Hippocampal formation (tissue), 2 donors: ENCODE measurements around the gene MESP2.
"Not testable (repeated sequence)": the region's sequence is repeated elsewhere in the genome, so short reads cannot be mapped to it uniquely, and the experiment has no call there.

Experiments used
- DNase-seq, 2 donors: peaks; one replicate each; lab custom pipeline; 2025; lab: John Stamatoyannopoulos, UW

MESP2 gene

DNA sequence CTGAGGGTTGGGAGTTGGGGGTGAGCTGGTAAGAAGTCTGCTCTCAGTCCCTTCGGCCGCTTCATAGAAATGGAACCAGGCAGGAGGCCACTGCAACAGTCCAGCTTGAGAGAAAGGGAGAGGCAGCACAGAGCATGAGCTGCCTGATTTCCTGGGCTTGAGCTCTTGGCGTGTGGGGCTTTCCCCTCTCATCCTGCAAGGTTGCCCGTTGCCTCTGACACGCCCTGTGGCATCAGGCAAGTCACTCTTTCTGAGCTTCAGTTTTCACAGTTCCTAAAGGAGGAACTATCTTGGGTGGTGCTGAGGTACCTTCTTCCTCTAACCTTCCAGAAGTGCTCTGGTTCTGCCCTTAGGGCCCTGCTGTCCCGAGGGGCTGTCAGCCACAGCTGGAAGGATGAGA is 4.9 kb downstream of the MESP2 start:
- DNase-seq = no peak

DNA sequence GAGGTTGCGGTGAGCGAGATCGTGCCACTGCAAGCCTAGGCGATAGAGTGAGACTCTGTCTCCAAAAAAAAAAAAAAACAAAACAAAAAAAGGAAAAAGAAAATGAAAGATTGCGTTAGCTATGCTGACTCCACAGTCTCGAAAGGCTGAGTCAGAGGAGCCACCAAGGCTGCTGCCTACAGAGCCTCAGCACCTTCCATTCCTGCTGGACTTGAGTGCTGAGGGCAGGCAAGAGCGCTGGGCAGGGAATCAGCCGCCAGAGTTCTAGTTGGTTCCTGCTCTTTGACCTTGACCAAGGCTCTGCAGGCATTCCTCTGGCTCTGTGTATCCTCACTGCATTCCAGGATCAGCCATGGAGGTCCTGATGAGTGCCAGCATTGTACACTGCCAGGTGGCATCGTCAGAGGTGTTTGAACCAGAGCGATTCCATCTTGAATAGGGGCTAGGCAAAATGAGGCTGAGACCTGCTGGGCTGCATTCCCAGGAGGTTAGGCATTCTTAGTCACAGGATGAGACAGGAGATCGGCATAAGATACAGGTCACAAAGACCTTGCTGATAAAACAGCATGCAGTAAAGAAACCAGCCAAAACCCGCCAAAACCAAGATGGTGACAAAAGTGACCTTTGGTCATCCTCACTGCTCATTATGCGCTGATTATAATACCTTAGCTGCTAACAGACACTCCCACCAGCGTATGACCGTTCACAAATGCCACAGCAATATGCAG is 5.9 kb downstream of the MESP2 start:
- DNase-seq = no peak

DNA sequence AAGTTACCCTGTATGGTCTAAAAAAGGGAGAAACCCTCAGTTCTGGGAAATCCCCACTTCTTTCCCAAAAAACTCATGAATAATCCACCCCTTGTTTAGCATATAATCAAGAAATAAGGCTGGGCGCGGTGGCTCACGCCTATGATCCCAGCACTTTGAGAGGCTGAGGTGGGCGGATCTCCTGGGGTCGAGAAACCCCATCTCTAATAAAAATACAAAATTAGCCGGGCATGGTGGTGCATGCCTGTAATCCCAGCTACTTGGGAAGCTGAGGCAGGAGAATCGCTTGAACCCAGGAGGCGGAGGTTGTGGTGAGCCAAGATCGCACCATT is 6.5 kb downstream of the MESP2 start:
- DNase-seq = not testable (repeated sequence)

DNA sequence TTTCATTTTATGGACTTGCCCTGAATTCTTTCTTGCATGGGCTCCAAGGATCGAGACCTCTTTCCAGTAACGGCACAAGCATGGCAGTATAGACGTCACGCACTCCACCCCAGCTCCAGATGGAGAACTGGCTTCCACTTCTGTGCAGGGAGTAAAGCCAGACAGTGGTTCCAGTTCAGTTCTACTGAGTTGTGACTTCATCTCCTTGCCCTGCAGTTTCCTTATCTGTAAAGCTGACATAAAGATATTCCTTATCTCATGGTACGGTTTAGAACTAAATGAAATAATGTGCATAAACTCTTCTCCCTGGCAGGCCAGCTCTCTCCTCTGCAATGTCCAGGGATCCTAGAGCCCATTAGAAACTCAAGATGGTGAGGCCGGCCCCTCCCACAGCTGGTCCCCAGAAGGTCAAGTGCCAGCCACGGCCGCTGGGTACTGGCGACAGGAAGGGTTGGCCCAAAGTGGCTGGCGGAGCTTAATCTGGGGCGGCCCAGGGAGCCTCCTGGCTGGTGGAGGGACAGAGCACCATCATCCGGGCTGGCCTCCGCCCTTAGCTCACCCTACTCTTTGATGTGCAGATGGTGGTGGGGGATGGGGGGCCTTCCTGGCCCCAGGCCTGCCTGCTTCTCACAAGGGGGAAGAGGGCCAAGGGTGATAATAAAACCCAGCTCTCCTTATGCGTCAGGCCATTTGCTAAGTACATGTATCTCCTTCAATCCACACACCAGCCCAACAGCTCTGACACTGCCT is 7.2 kb downstream of the MESP2 start:
- DNase-seq = no peak

DNA sequence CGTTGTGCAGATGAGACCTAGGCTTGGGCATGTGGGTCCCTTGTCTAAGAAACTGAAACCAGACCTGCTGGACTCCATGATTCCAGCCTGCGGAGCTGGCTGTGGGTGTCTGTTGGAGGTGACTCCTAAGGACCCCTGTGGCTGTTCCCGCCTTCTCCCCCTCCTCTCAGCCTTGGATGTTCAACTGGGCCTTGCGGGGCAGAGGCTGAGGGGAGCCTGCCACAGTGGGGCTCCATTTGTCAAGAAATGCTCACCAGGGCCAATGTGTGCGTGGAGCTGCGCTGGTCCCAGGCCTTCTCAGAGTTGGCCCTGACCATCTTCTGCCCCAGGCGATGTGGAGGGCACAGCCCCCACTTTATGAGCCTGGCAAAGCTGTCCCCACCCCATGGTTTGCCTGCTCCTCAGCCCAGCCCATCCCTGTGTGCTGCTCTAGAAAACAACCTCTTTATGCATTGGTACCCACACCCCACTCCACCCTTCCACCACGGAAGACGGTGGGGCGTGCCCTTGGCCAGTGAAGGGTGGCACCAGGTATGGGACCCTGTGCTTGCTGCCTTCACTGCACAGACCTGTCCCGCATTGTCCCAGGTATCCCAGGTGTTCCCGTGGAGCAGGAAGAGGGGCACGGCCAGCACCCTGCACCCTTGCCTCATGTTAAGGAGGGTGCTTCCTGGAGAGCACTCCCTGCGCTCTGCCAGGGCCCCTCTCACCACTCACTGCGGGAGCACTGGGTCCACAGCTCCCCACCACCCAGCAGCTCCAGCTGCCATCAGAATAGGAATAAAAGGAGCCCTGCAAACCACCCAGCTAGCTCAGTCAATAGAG is 7.9 kb downstream of the MESP2 start:
- no peak for DNase-seq

DNA sequence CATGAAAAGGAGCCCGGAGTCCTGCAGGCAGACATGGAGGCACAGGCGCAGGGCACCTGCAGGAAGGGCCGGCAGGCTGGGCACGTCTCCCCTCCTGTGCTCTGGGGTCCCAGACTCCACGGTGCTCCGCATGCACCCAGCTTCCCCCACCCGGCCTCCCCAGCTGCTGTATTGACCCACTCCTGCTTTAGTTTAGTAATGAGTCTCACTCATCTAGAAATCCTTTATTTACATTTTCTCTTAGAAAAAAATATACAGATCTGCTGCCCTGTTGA is 8.5 kb downstream of the MESP2 start:
- no peak for DNase-seq

DNA sequence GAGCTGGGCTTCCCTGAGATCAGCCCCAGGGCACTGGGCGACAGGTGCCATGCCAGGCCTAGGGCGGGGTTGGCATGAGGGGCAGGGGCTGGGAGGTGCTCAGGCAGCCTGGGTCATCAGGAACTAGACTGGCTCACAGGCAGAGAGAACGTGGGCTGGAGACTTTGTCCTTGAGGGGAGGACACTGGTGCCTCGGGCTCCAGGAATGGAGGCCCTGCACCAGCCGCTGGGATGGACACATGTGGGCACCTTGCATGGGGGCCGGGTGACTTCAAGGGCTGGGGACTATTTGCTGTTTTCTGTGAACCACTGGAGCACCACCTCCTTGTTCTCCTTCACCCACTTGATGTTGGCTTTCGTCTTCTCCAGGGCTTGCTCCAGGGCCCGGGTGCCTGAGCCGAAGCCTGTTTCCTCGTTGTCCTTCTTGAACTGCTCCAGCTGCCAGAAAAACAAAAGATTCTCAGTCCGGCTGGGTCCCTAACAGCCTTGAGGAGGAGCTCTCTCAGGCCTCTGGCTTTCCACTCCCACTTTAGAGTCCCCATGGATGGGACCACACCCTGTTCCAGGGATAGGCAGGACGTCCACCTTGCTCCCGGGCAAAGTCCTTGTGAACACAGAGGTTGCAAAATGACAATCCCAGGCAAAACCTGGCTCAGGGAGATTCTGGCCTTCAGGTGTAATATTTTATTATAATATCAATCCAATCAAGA is 9.1 kb downstream of the MESP2 start:
- DNase-seq = no peak

DNA sequence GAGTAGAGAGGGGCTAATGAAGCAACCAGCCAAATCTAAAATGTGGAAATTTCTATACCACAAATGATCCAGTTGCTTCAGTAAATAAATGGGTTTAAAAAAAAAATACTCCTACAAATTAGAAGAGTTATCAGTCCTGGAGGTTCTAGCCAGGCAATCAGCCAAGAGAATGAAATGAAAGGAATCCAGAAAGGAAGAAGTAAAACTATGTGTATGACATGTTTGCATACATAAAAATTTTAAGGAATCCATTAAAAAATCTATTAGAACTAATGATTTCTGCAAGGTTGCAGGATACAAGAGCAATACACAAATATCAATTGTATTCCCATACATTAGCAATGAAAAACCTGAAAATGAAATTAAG is 9.6 kb downstream of the MESP2 start:
- no peak for DNase-seq

DNA sequence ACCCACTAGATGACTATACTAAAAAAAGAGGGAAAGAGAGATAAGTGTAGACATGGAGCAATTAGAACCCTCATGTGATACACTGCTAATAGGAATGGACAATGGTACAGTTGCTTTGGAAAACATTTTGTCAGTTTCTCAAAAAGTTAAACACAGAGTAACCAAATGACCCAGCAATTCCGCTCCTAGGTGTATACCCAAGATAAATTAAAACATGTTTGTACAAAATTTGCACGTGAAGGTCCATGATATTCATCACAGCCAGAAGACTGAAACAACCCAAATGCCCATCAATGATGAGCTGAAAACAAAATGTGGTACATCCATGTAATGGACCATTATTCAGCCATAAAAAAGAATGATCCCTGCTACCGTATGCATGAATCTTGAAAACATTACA is 11.8 kb downstream of the MESP2 start:
- no peak for DNase-seq

DNA sequence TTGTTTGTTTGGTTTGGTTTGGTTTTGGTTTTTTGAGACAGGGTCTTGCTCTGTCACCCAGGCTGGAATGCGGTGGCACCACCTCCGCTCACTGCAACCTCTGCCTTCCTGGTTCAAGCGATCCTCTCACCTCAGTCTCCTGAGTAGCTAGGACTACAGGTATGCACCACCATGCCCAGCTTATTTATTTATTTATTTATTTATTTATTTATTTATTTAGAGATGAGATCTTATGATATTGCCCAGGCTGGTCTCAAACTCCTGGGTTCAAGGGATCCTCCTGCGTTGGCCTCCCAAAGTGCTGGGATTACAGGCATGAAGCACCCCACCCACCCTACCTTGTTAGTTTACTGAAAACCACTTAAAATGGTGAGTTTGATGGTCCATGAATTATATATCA is 12.5 kb downstream of the MESP2 start:
- DNase-seq = not testable (repeated sequence)

DNA sequence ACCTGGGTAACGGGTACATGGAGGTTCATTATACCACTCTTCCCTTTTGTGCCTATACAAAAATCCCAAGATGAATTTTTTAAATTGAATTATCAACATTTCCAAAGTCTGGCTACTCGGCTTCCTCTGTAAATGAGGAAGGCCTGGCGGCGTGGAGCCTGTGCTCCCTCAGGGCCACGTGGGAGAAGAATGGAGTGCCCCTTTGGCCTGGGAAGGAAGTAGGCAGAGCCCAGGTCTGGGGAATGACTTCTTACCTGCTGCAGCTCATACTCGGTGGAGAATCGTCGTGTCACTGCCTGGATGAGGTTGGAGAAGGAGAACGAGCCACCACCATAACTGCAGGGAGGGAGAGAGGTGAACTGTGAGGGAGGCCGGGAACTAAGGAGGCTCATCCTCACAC is 14.1 kb downstream of the MESP2 start:
- no peak for DNase-seq

DNA sequence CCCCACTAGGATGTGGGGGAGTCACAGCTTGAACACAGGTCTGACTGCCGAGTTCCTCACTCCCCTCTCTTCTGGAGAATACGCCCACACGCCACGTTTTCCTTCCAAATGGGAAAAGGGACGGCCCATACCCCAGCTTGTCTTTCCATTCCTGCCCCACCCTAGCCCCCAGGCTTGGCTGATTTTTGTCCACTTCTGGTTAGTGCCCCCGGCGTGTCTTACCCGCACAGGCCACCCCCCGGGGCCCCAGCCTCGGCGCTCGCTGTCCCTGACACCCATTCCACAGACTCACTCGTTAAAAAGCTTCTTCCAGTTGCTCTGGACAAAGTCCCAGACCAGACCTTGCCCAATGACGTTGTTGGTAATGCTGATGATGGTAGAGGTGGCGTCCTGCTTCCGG is 14.5 kb downstream of the MESP2 start:
- DNase-seq = no peak

DNA sequence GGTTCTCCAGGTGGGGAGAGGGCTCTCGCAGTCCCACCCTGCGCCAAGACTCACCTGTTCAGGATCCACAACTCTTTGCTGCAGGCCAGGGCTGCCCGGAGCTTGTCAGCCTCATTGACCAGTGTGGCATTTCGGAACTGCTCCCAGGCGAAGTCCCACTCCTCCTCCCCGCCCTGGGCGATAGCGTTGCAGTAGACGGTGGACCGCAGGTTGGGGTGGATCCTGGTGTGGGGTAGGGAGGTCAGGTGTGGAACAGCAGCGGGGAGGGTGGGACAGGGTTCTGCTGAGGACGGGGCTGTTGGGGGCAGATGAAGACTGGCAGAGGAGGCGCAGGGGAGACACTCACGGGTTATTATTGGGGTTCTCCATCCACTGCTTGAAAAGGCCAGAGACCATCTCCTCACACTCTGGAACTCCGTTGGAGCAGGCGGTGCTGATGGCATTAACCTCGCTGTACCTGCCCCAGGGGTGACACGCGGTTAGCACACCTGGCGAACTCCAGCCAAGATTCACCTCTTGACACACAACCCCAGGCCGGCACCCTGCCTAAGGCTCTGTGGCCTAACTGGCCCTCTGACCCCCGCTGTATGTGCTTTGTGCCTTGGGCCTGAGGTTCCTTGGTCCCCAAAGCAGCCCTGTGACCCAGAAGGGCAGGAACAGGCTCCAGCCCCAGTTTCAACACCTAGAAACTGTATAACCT is 16.1 kb downstream of the MESP2 start:
- no peak for DNase-seq

DNA sequence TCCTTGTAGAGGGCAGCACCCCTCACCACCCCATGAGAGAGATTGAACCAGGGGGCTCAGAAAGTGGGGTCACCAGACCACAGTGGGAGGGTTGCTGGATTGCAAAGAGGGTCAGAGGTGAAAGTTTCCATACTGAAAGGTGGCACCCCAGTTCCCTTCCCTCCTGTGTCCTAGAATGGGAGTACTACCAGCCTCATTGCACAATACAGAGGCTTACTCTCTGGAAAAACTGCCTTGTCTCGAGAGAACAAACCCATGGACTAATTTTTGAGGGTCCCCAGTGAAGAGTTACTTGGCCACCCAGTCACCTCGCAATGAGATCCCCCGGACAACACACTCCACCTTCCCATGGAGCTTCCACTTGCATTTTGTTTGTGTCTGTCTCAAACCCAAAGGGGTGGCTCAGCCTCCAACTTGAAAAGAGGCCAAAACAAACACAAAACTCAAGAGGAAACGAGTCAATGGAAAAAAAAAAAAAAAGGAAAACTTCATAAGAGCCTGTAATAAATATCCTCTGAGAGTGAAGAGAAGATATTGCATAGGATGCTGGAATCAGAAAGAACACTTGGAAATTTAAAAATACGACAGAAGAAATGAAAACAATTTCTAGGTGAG is 18.6 kb downstream of the MESP2 start:
- no peak for DNase-seq

DNA sequence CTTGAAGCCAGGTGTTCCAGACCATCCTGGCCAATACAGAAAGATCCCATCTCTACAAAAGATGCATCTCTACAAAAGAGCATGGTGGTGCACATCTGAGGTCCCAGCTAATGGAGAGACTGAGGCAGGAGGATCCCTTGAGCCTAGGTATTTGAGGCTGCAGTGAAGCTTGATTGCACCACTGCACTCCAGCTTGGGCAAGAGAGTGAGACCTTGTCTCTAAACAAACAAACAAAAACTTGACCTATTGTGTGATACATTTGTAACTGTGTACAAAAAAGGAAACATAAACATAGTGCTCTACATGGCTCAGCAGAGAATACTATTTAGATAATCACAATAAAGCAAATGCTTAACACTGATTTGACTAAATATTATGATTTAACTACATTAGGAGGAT is 19.9 kb downstream of the MESP2 start:
- no peak for DNase-seq

DNA sequence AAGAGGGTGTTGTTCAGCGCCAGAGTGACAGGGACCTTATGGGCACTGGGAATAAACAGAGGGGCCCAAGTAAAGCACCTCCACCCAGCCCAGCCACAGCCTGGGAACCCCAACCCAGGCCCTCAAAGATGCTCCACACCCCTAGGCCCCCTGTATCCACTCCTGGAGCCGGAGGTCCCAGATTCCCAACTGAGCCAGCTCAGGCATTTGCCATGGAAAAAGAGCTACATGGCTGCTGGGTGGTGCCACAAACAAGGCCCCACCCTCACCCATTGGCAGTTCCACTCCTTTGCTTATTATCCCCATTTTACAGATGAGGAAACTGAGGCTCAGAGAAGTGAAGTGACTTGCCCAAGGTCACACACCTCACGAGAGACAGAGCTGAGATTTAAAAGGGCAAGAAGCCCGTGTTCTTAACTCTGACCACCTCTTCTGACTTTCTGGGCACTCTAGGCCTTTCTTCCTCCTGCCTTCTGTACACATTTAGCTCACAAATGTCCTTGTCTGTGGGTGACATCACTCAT is 21.6 kb downstream of the MESP2 start:
- no peak for DNase-seq

DNA sequence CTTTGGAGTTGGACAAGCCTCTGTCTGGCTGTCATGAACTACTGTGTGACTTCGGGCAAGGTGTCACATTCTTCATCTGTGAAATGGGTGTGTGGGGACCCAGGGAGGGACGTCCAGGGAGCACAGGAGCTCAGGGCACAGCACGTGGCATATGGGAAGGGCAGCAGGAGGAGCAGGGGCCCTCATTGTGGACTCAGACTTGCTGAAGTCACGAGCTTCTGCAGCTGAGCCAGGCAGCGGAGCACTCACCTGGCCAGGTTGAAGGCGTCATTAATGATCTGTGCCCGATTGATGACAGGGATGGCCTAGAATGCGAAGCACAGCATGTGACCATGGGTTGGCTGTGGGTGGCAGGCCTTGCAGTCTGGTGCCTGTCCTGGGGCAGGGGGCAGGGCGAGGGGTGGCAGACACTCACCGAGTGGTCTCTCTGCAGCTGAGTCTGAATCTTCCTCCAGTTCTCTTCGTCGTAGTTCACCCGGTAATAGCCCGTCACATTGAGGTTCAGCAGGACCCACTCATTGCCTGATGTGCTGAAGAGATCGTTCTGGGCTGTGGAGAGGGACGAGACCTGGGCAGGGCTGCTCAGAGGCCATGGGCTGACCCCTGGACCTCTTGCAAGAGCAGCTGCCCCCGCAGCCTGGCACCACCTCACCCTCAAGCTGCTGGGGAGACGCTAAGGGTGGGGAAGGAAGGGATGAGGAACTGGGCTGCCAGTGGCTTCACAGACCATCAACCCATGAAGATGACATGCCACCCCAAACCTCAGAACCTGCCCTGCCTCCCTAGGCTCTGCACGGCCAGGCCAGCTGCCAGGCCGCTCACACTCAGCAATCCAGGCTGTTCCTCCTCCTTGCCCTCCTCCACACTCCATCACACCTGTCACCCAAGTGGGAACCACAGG is 23.1 kb downstream of the MESP2 start:
- no peak for DNase-seq

DNA sequence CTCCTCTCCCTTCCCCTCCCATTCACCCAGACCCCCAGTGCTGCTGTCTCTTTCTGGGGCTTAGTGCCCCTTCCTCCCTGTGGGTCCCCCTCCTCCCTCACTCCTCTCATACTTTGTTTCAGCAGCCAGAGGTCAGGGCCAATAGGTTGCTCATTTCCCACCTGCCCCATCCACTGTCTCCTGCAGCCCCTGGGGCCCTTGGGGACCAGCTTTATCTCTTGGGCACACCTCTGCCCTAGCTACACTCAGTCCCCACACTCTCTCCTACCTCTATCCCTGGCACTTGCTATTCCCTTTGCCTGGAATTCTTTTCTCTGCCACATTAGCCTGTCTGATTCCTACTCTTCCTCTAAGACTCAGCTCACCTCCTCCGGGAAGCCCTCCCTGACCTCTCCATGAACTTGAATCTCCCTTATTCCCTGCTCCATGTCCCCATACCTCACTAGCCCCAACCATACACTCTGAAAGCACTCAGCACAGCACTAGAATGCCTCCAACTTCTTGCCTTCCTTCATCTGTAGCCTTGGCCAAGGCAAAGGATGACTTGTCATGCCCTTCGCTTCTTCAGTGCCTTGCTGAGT is 23.9 kb downstream of the MESP2 start:
- no peak for DNase-seq

DNA sequence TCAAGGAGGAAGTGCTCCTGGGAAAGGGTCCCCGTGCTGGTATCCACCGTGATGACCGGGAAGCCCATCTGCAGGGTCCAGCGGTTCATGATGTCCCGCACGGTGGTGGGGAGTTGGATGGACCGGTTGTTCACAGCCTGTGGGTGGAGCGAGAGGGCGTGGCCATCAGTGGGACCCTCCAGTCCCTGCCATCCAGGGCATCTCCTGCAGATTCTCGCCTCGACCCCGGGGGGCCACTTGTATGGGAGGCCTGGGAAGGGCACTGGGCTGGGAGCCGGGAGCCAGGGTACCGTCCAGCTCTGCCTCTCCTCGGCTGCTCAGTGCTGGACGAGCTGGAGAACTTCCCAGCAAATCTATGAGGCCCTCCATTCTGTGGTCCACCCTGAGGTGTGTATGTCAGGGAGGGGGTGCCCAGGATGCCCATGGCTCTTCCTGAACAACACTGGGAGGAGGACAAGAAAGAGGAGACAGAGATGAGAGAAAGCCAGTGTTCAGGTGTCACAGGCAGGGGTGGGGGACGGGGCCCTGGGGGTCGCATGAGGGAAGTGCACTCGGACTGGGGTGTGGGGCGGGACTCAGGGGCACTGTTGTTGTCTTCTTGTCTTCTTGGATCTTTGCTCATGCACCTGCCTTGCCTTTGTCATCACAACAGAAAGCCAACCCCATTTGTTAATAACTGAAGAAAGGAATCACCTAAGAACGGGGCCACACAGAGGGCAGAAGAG is 25.5 kb downstream of the MESP2 start:
- DNase-seq = no peak
